SK-N-SH (cell line): ENCODE results near the gene MN1. TPM values are rescaled to one million over a fixed set of nuclear protein-coding genes. Genes with fewer than 3 reads are reported as not detected.

Source experiments
- CTCF ChIA-PET: fragments of 300-600, 350-600 bp; formaldehyde crosslinking; extraction: SDS; loops from one replicate; lab custom pipeline; 2021; lab: Yijun Ruan, JAX
- POLR2A ChIA-PET: fragments of 350-600 bp; sonication (Branson Sonifier 250); formaldehyde crosslinking; extraction: SDS; loops from one replicate; lab custom pipeline; 2020; ENCODE audit warnings: antibody characterized with exemption, inconsistent platforms; lab: Yijun Ruan, JAX
- DNase-seq: peaks from one replicate; pipeline ENCODE4 v3.0.0; 2012
- H2AFZ ChIP-seq: fragments of 200-600 bp; sonication (generic); 2 replicates; pipeline ENCODE4 v1.8.1; 2016; ENCODE audit warnings: antibody characterized with exemption, mild to moderate bottlenecking, low read depth
- H3F3A ChIP-seq: fragments of 200-600 bp; sonication (generic); replicated peaks from 2 replicates; pipeline ENCODE3; 2016; ENCODE audit warnings: antibody characterized with exemption, mild to moderate bottlenecking; ENCODE audit not compliant: insufficient read depth
- H3K27ac ChIP-seq, 2 experiments: fragments of 200-500 bp in 1 of 2; fragments of 200-600 bp in 1 of 2; sonication (Bioruptor generic) in 1 of 2; sonication (generic), shearing (Covaris generic) in 1 of 2; 2 replicates each; pipeline versions ENCODE4 v1.5.1 to v1.6.1; 2014 to 2016; ENCODE audit warnings: low read depth in 2 of 2, inconsistent platforms in 1 of 2, low read length in 1 of 2, mild to moderate bottlenecking in 1 of 2, mixed read lengths in 1 of 2
- H3K27me3 ChIP-seq: fragments of 200-600 bp; sonication (generic), shearing (Covaris generic); 2 replicates; pipeline ENCODE4 v1.6.1; 2016; ENCODE audit warnings: mixed run types; ENCODE audit not compliant: insufficient read depth
- H3K36me3 ChIP-seq, 2 experiments: fragments of 200-500 bp in 1 of 2; fragments of 200-600 bp in 1 of 2; sonication (Bioruptor generic) in 1 of 2; sonication (generic) in 1 of 2; replicated peaks in 1 of 2; 2 replicates each; pipeline versions ENCODE3 to v1.5.1; 2014 to 2016; ENCODE audit warnings: low read length in 1 of 2, mild to moderate bottlenecking in 1 of 2; ENCODE audit not compliant: insufficient read depth in 2 of 2, control insufficient read depth in 1 of 2
- H3K4me1 ChIP-seq, 2 experiments: fragments of 200-500 bp in 1 of 2; fragments of 200-600 bp in 1 of 2; sonication (Bioruptor generic) in 1 of 2; sonication (generic), shearing (Covaris generic) in 1 of 2; 2 replicates each; pipeline versions ENCODE4 v1.5.1 to v1.6.1; 2014 to 2016; ENCODE audit warnings: low read depth in 1 of 2, low read length in 1 of 2, mixed run types in 1 of 2; ENCODE audit not compliant: insufficient read depth in 2 of 2, control insufficient read depth in 1 of 2
- H3K4me2 ChIP-seq: fragments of 200-600 bp; sonication (generic), shearing (Covaris generic); 2 replicates; pipeline ENCODE4 v1.6.1; 2017; ENCODE audit warnings: mixed run types
- H3K4me3 ChIP-seq, 2 experiments: fragments of 200-500 bp in 1 of 2; fragments of 200-600 bp in 1 of 2; sonication (Bioruptor generic) in 1 of 2; sonication (generic), shearing (Covaris generic) in 1 of 2; 2 replicates each; pipeline versions ENCODE4 v1.5.1 to v1.8.1; 2014 to 2016; ENCODE audit warnings: low read depth in 2 of 2, inconsistent platforms in 1 of 2, low read length in 1 of 2, mild to moderate bottlenecking in 1 of 2, mixed read lengths in 1 of 2, moderate library complexity in 1 of 2
- H3K79me2 ChIP-seq: fragments of 200-600 bp; sonication (generic); 2 replicates; pipeline ENCODE4 v1.8.1; 2017; ENCODE audit warnings: mild to moderate bottlenecking; ENCODE audit not compliant: insufficient read depth
- H3K9ac ChIP-seq: fragments of 200-600 bp; sonication (generic); 2 replicates; pipeline ENCODE4 v1.6.1; 2017; ENCODE audit warnings: mixed run types
- H3K9me2 ChIP-seq: fragments of 200-600 bp; sonication (generic); 2 replicates; pipeline ENCODE4 v1.6.1; 2017; ENCODE audit warnings: mixed run types
- H3K9me3 ChIP-seq: fragments of 200-600 bp; sonication (generic); 2 replicates; pipeline ENCODE4 v1.6.1; 2017; ENCODE audit warnings: mixed run types, mild to moderate bottlenecking, moderate library complexity
- H4K20me1 ChIP-seq: fragments of 200-600 bp; sonication (generic); 2 replicates; pipeline ENCODE4 v1.6.1; 2017; ENCODE audit warnings: mild to moderate bottlenecking, mixed run types; ENCODE audit not compliant: insufficient read depth
- CHD2 ChIP-seq: fragments of 150-350 bp; IDR thresholded peaks from 2 replicates; pipeline ENCODE4 v1.6.1; 2018; ENCODE audit warnings: low read length; ENCODE audit not compliant: partially characterized antibody
- ELF1 ChIP-seq: IDR thresholded peaks from 2 replicates; pipeline ENCODE4 v1.4.0; 2012
- EP300 ChIP-seq, 2 experiments: IDR thresholded peaks; 2 replicates each; pipeline versions ENCODE4 v1.4.0 to v1.6.1; 2012; ENCODE audit warnings: borderline replicate concordance in 1 of 2, low read depth in 1 of 2, low read length in 1 of 2
- EZH2phosphoT487 ChIP-seq: fragments of 200-600 bp; sonication (generic); IDR thresholded peaks from 2 replicates; pipeline ENCODE4 v1.6.1; 2017; ENCODE audit warnings: low read depth, mixed run types, mild to moderate bottlenecking, antibody characterized with exemption, moderate library complexity, borderline replicate concordance
- FOSL2 ChIP-seq: IDR thresholded peaks from 2 replicates; pipeline ENCODE4 v1.4.0; 2012; ENCODE audit warnings: low read depth, mild to moderate bottlenecking, moderate library complexity, borderline replicate concordance
- GATA2 ChIP-seq: sonication (generic); formaldehyde crosslinking; IDR thresholded peaks from 2 replicates; pipeline ENCODE4 v1.5.0; 2020; ENCODE audit warnings: mild to moderate bottlenecking, missing genetic modification reagents
- MAX ChIP-seq: IDR thresholded peaks from 2 replicates; pipeline ENCODE4 v1.4.0; 2012; ENCODE audit warnings: low read depth
- MXI1 ChIP-seq: IDR thresholded peaks from 2 replicates; pipeline ENCODE4 v1.6.1; 2012; ENCODE audit warnings: mild to moderate bottlenecking, low read depth, low read length, improper control_type of control experiment
- NFIC ChIP-seq: IDR thresholded peaks from 2 replicates; pipeline ENCODE4 v1.4.0; 2012; ENCODE audit warnings: borderline replicate concordance
- NRF1 ChIP-seq: IDR thresholded peaks from 2 replicates; pipeline ENCODE4 v1.6.1; 2012; ENCODE audit warnings: low read depth, mild to moderate bottlenecking, low read length
- PBX3 ChIP-seq: IDR thresholded peaks from 2 replicates; pipeline ENCODE4; 2012
- POLR2AphosphoS5 ChIP-seq: IDR thresholded peaks from 2 replicates; pipeline ENCODE4 v1.6.1; 2012; ENCODE audit warnings: low read depth, low read length
- RAD21 ChIP-seq: IDR thresholded peaks from 2 replicates; pipeline ENCODE4 v1.6.1; 2012; ENCODE audit warnings: mild to moderate bottlenecking, low read length
- REST ChIP-seq: IDR thresholded peaks from 2 replicates; pipeline ENCODE4 v1.6.1; 2012; ENCODE audit warnings: mild to moderate bottlenecking, low read depth, low read length, moderate library complexity
- RFX5 ChIP-seq: IDR thresholded peaks from 2 replicates; pipeline ENCODE4 v1.6.1; 2012; ENCODE audit warnings: mild to moderate bottlenecking, improper control_type of control experiment, low read length
- TCF12 ChIP-seq: IDR thresholded peaks from 2 replicates; pipeline ENCODE4 v1.4.0; 2012
- TEAD4 ChIP-seq: IDR thresholded peaks from 2 replicates; pipeline ENCODE4 v1.4.0; 2012; ENCODE audit warnings: mild to moderate bottlenecking, borderline replicate concordance; ENCODE audit not compliant: insufficient read depth
- WGBS: methylation state at CpG from one replicate; pipeline ENCODE4 v1.1.6; 2017; ENCODE audit warnings: low lambda C conversion rate; 5-methylcytosine and 5-hydroxymethylcytosine counted together
- polyA plus RNA-seq, 3 experiments: library from polyadenylated mRNA; depleted of rRNA; stranded (reverse); fragments of >200 nt; gene quantifications; 2 replicates each; pipeline ENCODE4 v1.2.3, GENCODE V29; 2012
- TF ChIP-seq, protein P1 (sequence below): IDR thresholded peaks from 2 replicates; pipeline ENCODE4 v1.4.0; 2012; ENCODE audit warnings: low read depth, borderline replicate concordance

The MN1 gene
- polyA plus RNA-seq, 1 of the 3 experiments (the other 2 are of a cell fraction) = 0.20 TPM

DNA sequence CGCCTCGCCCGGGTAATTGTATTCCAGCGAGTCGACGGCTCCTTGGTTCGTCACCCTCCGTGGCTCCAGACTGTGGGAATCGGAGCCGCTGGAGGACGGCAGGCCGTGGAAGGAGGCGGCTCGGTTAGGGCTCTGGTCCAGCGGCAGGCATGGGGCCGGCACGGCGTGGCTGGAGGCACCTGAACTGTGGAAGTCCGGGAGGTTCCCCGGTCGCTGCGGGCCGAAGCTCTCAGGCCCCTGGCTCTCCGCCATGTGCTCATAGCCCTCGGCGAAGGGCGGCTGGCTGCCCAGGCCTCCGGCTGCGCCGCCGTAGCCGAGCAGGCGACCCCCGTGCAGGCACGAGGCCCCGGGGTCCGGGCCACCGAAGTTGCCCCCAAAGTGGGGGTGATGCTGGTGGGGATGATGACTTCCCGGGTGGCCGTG is 1.7 kb downstream of the MN1 start (continued):
- no peak for TF ChIP-seq REST
- TF ChIP-seq GATA2 (CRISPR knock-in tag) = no peak
- TF ChIP-seq, protein P1, sequence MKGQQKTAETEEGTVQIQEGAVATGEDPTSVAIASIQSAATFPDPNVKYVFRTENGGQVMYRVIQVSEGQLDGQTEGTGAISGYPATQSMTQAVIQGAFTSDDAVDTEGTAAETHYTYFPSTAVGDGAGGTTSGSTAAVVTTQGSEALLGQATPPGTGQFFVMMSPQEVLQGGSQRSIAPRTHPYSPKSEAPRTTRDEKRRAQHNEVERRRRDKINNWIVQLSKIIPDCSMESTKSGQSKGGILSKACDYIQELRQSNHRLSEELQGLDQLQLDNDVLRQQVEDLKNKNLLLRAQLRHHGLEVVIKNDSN = no peak
- TF ChIP-seq NRF1 = no peak
- no peak for TF ChIP-seq CHD2

DNA sequence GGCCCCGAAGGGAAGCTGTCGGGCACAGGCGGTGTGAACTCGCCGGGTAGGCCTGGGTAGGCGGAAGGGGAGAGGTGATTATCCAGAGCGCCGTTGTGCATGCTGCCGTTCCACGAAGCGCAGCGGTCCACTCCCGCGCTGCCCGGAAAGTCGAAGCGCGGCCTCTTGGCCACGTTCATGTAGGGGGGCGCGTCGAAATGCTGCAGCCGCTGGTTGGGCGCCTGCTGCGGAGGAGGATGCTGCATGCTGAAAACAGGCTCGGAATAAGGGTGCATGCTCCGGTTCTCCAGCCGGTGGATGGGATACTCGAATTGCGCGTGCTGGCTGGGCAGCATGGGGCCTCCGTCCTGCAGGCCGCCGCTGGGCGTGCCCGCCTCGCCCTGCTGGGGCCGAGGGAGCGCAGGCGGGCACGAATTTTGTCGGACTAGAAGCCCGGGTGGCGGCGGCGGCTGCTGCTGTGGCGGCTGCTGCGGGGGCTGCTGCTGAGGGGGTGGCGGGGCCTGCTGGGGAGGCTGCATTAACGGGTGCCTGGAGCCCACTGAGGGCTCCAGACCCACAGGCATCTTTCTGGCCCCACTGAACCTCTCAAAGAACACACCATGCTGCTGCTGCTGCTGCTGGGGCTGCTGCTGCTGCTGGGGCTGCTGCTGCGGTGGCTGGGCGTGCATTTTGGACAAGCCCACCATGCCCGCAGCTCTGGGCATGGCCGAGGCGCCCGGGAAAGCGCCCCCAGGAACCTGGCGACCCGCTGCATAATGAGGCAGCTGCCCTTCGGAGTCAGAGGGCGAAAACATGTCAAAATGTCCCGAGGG is 2.3 kb downstream of the MN1 start:
- peaks cover 0 to 7% of the 10 kb centered on the region in 2 experiments; a peak in 1 of 4 replicates for H3K4me1 ChIP-seq
- H3K27ac ChIP-seq = no peak overlapping the region
- peaks cover 5% of the 10 kb centered on the region for H3F3A ChIP-seq
- no peak overlapping the region for H3K4me3 ChIP-seq
- H3K9me3 ChIP-seq = no peaks in the 10 kb centered on the region
- POLR2A ChIA-PET = interaction anchor here (1.1 to 1.5 kb wide), 2 partner anchors 43 to 54 kb away, joined by 3 read pairs; no protein-coding TSS in a partner anchor
- TF ChIP-seq GATA2 (CRISPR knock-in tag) (no peak), EZH2phosphoT487 (no peak), FOSL2 (no peak), RAD21 (no peak), MXI1 (no peak), POLR2AphosphoS5 (no peak), RFX5 (no peak), EP300 (IDR thresholded peaks at IDR 0.05; ENCODE audit: borderline replicate concordance in 1 of 2, low read depth in 1 of 2, low read length in 1 of 2) (no peak), TEAD4 (no peak), PBX3 (no peak), ELF1 (no peak), NFIC (no peak), TCF12 (no peak), MAX (no peak)
- TF ChIP-seq, all 33 proteins: peak for 0
- Histone ChIP-seq H3K4me2 (no peak overlapping the region), H3K79me2 (no peaks in the 10 kb centered on the region), H4K20me1 (no peaks in the 10 kb centered on the region), H2AFZ (no peak overlapping the region), H3K9me2 (no peaks in the 10 kb centered on the region), H3K27me3 (0 out of 2 replicates have a peak, but pooled peaks cover 7% of the 10 kb centered on the region), H3K9ac (no peak overlapping the region), H3K36me3 (no peaks in the 10 kb centered on the region)
- CTCF ChIA-PET = no interaction called here
- DNase-seq = no peak
- 94% methylated on average over 42 of the region's 62 CpGs for WGBS
